ENCODE results near the gene SYNGR3.

DNA sequence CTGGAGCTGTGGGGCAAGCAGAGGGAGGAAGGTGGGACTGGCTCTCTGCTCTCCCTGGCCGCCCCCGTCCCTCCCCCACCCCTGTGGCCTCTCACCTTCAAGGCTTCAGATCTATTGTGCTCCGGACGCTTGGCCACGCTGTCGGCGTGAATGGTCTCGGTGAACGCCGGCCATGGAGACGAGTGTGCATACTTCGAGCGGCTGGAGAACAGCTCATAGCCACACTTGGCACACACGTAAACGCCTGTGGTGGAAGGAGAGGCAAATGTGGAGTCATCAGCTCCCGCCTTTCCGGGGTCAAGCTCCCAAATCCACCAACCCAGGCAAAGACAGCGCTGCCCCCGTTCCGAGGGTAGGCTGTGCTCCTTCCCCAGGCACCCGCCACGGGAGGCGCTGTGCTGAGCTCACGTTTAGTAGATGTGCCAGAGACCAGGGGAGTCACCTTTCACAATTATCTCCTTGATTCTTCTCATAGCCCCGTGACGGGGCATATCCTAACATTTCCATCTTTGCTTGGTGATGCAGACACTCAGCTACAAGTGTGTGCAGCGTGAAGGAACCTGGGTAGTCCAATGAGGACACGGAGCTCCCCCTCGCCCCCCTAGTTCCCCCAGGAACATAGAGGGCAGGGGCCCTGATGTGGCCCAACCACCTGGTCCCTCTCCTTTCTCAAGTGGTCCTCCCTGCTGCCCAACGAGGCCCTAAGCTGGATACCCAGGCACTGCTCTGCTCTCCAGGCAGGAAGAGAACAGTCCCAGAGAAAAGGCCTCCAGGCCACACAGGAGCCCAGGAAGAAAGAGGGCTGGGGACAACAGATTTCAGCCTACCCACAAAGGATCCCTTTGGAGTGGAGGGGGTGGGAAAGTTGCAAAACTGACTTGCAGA lies 48.4 kb upstream of the SYNGR3 start:
- TF ChIP-seq, protein P1, sequence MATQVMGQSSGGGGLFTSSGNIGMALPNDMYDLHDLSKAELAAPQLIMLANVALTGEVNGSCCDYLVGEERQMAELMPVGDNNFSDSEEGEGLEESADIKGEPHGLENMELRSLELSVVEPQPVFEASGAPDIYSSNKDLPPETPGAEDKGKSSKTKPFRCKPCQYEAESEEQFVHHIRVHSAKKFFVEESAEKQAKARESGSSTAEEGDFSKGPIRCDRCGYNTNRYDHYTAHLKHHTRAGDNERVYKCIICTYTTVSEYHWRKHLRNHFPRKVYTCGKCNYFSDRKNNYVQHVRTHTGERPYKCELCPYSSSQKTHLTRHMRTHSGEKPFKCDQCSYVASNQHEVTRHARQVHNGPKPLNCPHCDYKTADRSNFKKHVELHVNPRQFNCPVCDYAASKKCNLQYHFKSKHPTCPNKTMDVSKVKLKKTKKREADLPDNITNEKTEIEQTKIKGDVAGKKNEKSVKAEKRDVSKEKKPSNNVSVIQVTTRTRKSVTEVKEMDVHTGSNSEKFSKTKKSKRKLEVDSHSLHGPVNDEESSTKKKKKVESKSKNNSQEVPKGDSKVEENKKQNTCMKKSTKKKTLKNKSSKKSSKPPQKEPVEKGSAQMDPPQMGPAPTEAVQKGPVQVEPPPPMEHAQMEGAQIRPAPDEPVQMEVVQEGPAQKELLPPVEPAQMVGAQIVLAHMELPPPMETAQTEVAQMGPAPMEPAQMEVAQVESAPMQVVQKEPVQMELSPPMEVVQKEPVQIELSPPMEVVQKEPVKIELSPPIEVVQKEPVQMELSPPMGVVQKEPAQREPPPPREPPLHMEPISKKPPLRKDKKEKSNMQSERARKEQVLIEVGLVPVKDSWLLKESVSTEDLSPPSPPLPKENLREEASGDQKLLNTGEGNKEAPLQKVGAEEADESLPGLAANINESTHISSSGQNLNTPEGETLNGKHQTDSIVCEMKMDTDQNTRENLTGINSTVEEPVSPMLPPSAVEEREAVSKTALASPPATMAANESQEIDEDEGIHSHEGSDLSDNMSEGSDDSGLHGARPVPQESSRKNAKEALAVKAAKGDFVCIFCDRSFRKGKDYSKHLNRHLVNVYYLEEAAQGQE (IDR thresholded peaks at IDR 0.05), result no peak
- TF ChIP-seq EP300 (IDR thresholded peaks at IDR 0.05) (no peak), RFX5 (IDR thresholded peaks at IDR 0.05) (no peak), ZSCAN20 (CRISPR knock-in tag; IDR thresholded peaks at IDR 0.05) (no peak), JUN (IDR thresholded peaks at IDR 0.05) (no peak), MAZ (IDR thresholded peaks at IDR 0.05; ENCODE audit: borderline replicate concordance, low read depth, low read length) (no peak), ZNF302 (CRISPR knock-in tag; IDR thresholded peaks at IDR 0.05) (no peak)
- TF ChIP-seq, protein P2, sequence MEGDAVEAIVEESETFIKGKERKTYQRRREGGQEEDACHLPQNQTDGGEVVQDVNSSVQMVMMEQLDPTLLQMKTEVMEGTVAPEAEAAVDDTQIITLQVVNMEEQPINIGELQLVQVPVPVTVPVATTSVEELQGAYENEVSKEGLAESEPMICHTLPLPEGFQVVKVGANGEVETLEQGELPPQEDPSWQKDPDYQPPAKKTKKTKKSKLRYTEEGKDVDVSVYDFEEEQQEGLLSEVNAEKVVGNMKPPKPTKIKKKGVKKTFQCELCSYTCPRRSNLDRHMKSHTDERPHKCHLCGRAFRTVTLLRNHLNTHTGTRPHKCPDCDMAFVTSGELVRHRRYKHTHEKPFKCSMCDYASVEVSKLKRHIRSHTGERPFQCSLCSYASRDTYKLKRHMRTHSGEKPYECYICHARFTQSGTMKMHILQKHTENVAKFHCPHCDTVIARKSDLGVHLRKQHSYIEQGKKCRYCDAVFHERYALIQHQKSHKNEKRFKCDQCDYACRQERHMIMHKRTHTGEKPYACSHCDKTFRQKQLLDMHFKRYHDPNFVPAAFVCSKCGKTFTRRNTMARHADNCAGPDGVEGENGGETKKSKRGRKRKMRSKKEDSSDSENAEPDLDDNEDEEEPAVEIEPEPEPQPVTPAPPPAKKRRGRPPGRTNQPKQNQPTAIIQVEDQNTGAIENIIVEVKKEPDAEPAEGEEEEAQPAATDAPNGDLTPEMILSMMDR (IDR thresholded peaks at IDR 0.05), result peak; percentile 11; the same call in 1 of the 3 replicates

Data from A549 (cell line).